ENCODE results near the gene MYPOP. TPM values are rescaled to one million over a fixed set of nuclear protein-coding genes. Genes with fewer than 3 reads are reported as not detected.

MYPOP gene
- total and polyA plus RNA-seq, 10 of the 15 experiments (the other 5 are each of a cell fraction or from before 2014, with no cell fraction given), result 0.47 to 9.4 (median 1.4) TPM

DNA sequence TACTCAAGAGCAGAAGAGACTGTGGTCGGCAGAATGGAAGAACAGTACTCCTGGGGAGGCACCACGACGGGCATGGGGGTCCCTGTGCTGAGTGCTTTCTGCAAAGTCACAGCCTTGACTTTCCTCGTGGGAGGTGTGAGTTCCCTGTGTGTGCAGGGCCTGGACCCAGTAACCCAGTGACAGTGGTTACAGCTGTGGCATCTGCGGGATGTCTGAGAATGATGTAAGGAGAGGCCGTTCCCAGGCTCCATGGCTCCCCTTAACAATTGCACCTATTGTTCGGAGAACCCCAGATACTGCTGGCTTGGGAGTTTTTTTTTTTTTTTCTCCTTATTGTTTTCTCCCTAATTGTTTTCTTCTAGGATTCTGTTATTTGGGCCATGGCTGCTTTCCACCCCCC is 17.3 kb upstream of the MYPOP start (continued):
- TF ChIP-seq, protein P1, sequence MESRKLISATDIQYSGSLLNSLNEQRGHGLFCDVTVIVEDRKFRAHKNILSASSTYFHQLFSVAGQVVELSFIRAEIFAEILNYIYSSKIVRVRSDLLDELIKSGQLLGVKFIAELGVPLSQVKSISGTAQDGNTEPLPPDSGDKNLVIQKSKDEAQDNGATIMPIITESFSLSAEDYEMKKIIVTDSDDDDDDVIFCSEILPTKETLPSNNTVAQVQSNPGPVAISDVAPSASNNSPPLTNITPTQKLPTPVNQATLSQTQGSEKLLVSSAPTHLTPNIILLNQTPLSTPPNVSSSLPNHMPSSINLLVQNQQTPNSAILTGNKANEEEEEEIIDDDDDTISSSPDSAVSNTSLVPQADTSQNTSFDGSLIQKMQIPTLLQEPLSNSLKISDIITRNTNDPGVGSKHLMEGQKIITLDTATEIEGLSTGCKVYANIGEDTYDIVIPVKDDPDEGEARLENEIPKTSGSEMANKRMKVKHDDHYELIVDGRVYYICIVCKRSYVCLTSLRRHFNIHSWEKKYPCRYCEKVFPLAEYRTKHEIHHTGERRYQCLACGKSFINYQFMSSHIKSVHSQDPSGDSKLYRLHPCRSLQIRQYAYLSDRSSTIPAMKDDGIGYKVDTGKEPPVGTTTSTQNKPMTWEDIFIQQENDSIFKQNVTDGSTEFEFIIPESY (IDR thresholded peaks at IDR 0.05), result no peak
- no peak for TF ChIP-seq SIN3A (IDR thresholded peaks at IDR 0.05; ENCODE audit: low read depth, low read length)
- no peak for TF ChIP-seq BRCA1 (IDR thresholded peaks at IDR 0.05; ENCODE audit: low read depth, low read length)

DNA sequence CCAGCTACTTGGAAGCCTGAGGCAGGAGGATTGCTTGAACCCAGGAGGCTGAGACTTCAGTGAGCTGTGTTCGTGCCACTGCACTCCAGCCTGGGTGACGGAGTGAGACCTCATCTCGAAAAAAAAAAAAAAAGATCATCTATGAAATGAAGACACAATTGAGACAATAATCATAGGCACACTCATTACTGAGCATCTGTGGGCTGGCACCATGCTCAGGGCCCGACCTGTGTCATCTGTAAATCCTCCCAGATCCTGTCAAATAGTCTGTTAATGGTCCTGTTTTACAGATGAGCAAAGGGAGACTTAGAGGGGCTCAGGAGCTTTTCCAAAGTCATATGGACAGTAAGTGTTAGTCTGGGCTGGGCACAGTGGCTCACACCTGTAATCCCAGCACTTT is 16.3 kb upstream of the MYPOP start:
- no peaks in the 10 kb centered on the region for H3K79me2 ChIP-seq (ENCODE audit: control insufficient read depth, insufficient read depth, low read length)
- H4K20me1 ChIP-seq (ENCODE audit: control insufficient read depth, insufficient read depth), result no peaks in the 10 kb centered on the region
- in situ Hi-C loops (cut with MboI), result no loop called here
- intact Hi-C loops (cut with micrococcal nuclease; ENCODE audit: unreplicated experiment), result no loop called here
- H3K9ac ChIP-seq (ENCODE audit: control insufficient read depth, insufficient read depth, low read length), result no peak overlapping the region
- ATAC-seq (no peak), DNase-seq (ENCODE audit: low read depth, low spot score) (no peak), FAIRE-seq (no peak)
- no peak overlapping the region for H3K4me3 ChIP-seq
- H2AFZ ChIP-seq (ENCODE audit: control insufficient read depth, low read depth, low read length), result no peak overlapping the region
- ChIA-PET SMC1A (ENCODE audit: uncharacterized antibody, unreplicated experiment) (no interaction called here), CTCF (no interaction called here), POLR2A (interaction anchor here (0.6 to 0.7 kb wide), 2 partner anchors 72 to 148 kb away, joined by 3 to 4 read pairs; no protein-coding TSS in a partner anchor), RAD21 (ENCODE audit: unreplicated experiment) (no interaction called here)
- no peak overlapping the region for H3K27ac ChIP-seq (ENCODE audit: control insufficient read depth, insufficient read depth)
- no peak overlapping the region for H3K4me2 ChIP-seq (ENCODE audit: control insufficient read depth, insufficient read depth)
- H3K36me3 ChIP-seq (ENCODE audit: control insufficient read depth in 2 of 2, insufficient read depth in 2 of 2, low read length in 1 of 2), result no peaks in the 10 kb centered on the region
- no TSS peak for BruUV-seq (replicated peaks)
- 3% methylated on average over 4 of the region's 4 CpGs for WGBS (ENCODE audit: insufficient coverage, insufficient replicate concordance, low lambda C conversion rate, missing lambda C conversion rate)
- no peaks in the 10 kb centered on the region for H3K9me3 ChIP-seq (replicated peaks; ENCODE audit: control insufficient read depth, insufficient read depth, low read length)
- no peaks in the 10 kb centered on the region for H3K27me3 ChIP-seq (replicated peaks in 1 of 2; ENCODE audit: control insufficient read depth in 2 of 2, insufficient read depth in 2 of 2, low read length in 1 of 2)
- no peaks in the 10 kb centered on the region for H3K4me1 ChIP-seq (ENCODE audit: control insufficient read depth, insufficient read depth, low read length)
- TF ChIP-seq POLR2AphosphoS2 (IDR thresholded peaks at IDR 0.05; ENCODE audit: low read depth, low read length), result no peak
- no peak for TF ChIP-seq FOS (IDR thresholded peaks at IDR 0.05; ENCODE audit: borderline replicate concordance, extremely low read depth, insufficient read length)
- TF ChIP-seq ZNF24 (IDR thresholded peaks at IDR 0.05), result no peak
- TF ChIP-seq, protein P2, sequence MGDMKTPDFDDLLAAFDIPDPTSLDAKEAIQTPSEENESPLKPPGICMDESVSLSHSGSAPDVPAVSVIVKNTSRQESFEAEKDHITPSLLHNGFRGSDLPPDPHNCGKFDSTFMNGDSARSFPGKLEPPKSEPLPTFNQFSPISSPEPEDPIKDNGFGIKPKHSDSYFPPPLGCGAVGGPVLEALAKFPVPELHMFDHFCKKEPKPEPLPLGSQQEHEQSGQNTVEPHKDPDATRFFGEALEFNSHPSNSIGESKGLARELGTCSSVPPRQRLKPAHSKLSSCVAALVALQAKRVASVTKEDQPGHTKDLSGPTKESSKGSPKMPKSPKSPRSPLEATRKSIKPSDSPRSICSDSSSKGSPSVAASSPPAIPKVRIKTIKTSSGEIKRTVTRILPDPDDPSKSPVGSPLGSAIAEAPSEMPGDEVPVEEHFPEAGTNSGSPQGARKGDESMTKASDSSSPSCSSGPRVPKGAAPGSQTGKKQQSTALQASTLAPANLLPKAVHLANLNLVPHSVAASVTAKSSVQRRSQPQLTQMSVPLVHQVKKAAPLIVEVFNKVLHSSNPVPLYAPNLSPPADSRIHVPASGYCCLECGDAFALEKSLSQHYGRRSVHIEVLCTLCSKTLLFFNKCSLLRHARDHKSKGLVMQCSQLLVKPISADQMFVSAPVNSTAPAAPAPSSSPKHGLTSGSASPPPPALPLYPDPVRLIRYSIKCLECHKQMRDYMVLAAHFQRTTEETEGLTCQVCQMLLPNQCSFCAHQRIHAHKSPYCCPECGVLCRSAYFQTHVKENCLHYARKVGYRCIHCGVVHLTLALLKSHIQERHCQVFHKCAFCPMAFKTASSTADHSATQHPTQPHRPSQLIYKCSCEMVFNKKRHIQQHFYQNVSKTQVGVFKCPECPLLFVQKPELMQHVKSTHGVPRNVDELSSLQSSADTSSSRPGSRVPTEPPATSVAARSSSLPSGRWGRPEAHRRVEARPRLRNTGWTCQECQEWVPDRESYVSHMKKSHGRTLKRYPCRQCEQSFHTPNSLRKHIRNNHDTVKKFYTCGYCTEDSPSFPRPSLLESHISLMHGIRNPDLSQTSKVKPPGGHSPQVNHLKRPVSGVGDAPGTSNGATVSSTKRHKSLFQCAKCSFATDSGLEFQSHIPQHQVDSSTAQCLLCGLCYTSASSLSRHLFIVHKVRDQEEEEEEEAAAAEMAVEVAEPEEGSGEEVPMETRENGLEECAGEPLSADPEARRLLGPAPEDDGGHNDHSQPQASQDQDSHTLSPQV (IDR thresholded peaks at IDR 0.05), result no peak
- TF ChIP-seq STAT3 (IDR thresholded peaks at IDR 0.05; ENCODE audit: low read depth, low read length), result no peak
- no peak for TF ChIP-seq KDM1A (IDR thresholded peaks at IDR 0.05; ENCODE audit: borderline replicate concordance)
- no peak for TF ChIP-seq PML (IDR thresholded peaks at IDR 0.05; ENCODE audit: low read length)
- TF ChIP-seq, protein P3, sequence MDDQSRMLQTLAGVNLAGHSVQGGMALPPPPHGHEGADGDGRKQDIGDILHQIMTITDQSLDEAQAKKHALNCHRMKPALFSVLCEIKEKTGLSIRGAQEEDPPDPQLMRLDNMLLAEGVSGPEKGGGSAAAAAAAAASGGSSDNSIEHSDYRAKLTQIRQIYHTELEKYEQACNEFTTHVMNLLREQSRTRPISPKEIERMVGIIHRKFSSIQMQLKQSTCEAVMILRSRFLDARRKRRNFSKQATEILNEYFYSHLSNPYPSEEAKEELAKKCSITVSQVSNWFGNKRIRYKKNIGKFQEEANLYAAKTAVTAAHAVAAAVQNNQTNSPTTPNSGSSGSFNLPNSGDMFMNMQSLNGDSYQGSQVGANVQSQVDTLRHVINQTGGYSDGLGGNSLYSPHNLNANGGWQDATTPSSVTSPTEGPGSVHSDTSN (IDR thresholded peaks at IDR 0.05; ENCODE audit: insufficient replicate concordance, low read depth, low read length), result no peak
- TF ChIP-seq SREBF1 (IDR thresholded peaks at IDR 0.05; ENCODE audit: low read length), result no peak
- TF ChIP-seq, protein P4, sequence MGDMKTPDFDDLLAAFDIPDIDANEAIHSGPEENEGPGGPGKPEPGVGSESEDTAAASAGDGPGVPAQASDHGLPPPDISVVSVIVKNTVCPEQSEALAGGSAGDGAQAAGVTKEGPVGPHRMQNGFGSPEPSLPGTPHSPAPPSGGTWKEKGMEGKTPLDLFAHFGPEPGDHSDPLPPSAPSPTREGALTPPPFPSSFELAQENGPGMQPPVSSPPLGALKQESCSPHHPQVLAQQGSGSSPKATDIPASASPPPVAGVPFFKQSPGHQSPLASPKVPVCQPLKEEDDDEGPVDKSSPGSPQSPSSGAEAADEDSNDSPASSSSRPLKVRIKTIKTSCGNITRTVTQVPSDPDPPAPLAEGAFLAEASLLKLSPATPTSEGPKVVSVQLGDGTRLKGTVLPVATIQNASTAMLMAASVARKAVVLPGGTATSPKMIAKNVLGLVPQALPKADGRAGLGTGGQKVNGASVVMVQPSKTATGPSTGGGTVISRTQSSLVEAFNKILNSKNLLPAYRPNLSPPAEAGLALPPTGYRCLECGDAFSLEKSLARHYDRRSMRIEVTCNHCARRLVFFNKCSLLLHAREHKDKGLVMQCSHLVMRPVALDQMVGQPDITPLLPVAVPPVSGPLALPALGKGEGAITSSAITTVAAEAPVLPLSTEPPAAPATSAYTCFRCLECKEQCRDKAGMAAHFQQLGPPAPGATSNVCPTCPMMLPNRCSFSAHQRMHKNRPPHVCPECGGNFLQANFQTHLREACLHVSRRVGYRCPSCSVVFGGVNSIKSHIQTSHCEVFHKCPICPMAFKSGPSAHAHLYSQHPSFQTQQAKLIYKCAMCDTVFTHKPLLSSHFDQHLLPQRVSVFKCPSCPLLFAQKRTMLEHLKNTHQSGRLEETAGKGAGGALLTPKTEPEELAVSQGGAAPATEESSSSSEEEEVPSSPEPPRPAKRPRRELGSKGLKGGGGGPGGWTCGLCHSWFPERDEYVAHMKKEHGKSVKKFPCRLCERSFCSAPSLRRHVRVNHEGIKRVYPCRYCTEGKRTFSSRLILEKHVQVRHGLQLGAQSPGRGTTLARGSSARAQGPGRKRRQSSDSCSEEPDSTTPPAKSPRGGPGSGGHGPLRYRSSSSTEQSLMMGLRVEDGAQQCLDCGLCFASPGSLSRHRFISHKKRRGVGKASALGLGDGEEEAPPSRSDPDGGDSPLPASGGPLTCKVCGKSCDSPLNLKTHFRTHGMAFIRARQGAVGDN (IDR thresholded peaks at IDR 0.05), result no peak

All from GM12878 (cell line).